HepG2 (cell line): ENCODE data around the gene ONECUT3. TPM values are rescaled to one million over a fixed set of nuclear protein-coding genes. Genes with fewer than 3 reads are reported as not detected.

Experiments used
- ARID4A ChIP-seq: sonication (generic); formaldehyde crosslinking; IDR thresholded peaks from 2 replicates; pipeline ENCODE4 v1.5.0; 2020; ENCODE audit warnings: mild to moderate bottlenecking, missing genetic modification reagents, borderline replicate concordance
- ATF6 ChIP-seq: sonication (generic); formaldehyde crosslinking; conservative IDR thresholded peaks from 2 replicates; pipeline ENCODE4 v1.4.0; 2020; ENCODE audit warnings: missing genetic modification reagents
- CHD2 ChIP-seq: IDR thresholded peaks from 2 replicates; pipeline ENCODE4 v1.6.1; 2011; ENCODE audit warnings: low read depth, low read length, improper control_type of control experiment
- GMEB1 ChIP-seq: sonication (generic); formaldehyde crosslinking; IDR thresholded peaks from 2 replicates; pipeline ENCODE4 v1.5.1; 2020; ENCODE audit warnings: missing genetic modification reagents, mild to moderate bottlenecking, borderline replicate concordance
- KDM5A ChIP-seq: fragments of 200-600 bp; sonication (generic); IDR thresholded peaks from 2 replicates; pipeline ENCODE4 v1.7.0; 2018; ENCODE audit warnings: antibody characterized with exemption, mild to moderate bottlenecking, low read length, borderline replicate concordance
- NBN ChIP-seq: fragments of 450-650 bp; conservative IDR thresholded peaks from 2 replicates; pipeline ENCODE4 v1.6.1; 2017
- NFIC ChIP-seq: IDR thresholded peaks from 2 replicates; pipeline ENCODE4 v1.6.1; 2012; ENCODE audit warnings: mild to moderate bottlenecking, low read length, inconsistent platforms
- PATZ1 ChIP-seq: sonication (generic); formaldehyde crosslinking; IDR thresholded peaks from 2 replicates; pipeline ENCODE4 v1.4.0; 2020; ENCODE audit warnings: missing genetic modification reagents
- RBM22 ChIP-seq: fragments of 200-400 bp; formaldehyde crosslinking; optimal IDR thresholded peaks from 2 replicates; pipeline ENCODE3; 2017; ENCODE audit warnings: mild to moderate bottlenecking, low read length, moderate library complexity
- RFX3 ChIP-seq: IDR thresholded peaks from 2 replicates; pipeline ENCODE4 v1.6.1; 2016; ENCODE audit warnings: missing biosample characterization, missing genetic modification reagents
- SOX6 ChIP-seq, 2 experiments: fragments of 450-650 bp in 1 of 2; sonication (generic) in 1 of 2; formaldehyde crosslinking in 1 of 2; IDR thresholded peaks; 2 replicates each; pipeline versions ENCODE4 v1.4.0 to v1.6.1; 2017 to 2020; ENCODE audit warnings: antibody characterized with exemption in 1 of 2, mild to moderate bottlenecking in 1 of 2, missing genetic modification reagents in 1 of 2
- TFAP4 ChIP-seq: sonication (generic); IDR thresholded peaks from 2 replicates; pipeline ENCODE4 v1.6.1; 2016; ENCODE audit warnings: low read depth, borderline replicate concordance
- ZBTB33 ChIP-seq: sonication (generic); formaldehyde crosslinking; IDR thresholded peaks from 2 replicates; pipeline ENCODE4 v1.4.0; 2020; ENCODE audit warnings: missing genetic modification reagents
- polyA plus RNA-seq, 8 experiments: library from polyadenylated mRNA; depleted of rRNA in 3 of 8; stranded (reverse) in 7 of 8; unstranded in 1 of 8; fragments of >200 nt; fragmentation: Illumina TruSeq in 4 of 8; extraction: Trizol in 4 of 8; gene quantifications; 2 replicates each; pipeline versions ENCODE4 v1.2.1 to v1.2.3, GENCODE V29; 2011 to 2016; ENCODE audit warnings: low read depth in 4 of 8, missing spikeins in 1 of 8, mixed read lengths in 1 of 8; ENCODE audit not compliant: insufficient read depth in 1 of 8
- total RNA-seq, 5 experiments: library from RNA; depleted of rRNA; stranded (reverse); fragments of >200 nt; fragmentation: Illumina TruSeq; extraction: Trizol; gene quantifications; 2 replicates each; pipeline ENCODE4 v1.2.3, GENCODE V29; 2016; ENCODE audit warnings: low read depth in 1 of 5

Gene ONECUT3
- total and polyA plus RNA-seq, 2 of the 13 experiments (the other 11 are each of a cell fraction or from before 2014, with no cell fraction given): under 0.01 TPM; not detected in 1

- TF ChIP-seq RFX3 (CRISPR knock-in tag) (no peak), PATZ1 (CRISPR knock-in tag) (peak; percentile 83; the same call in 1 of the 2 replicates), SOX6 (IDR thresholded peaks at IDR 0.05) (no peak), SOX6 (CRISPR knock-in tag; IDR thresholded peaks at IDR 0.05) (0 out of 2 replicates have a peak, but pooled peaks have one; percentile 9), GMEB1 (no peak), TFAP4 (peak; percentile 90), NBN (no peak), NFIC (no peak), ZBTB33 (CRISPR knock-in tag) (peak; percentile 71; the same call in 1 of the 2 replicates), RBM22 (no peak), KDM5A (no peak), ATF6 (CRISPR knock-in tag) (no peak), CHD2 (no peak), ARID4A (peak; percentile 52; the same call in 1 of the 2 replicates)
Measured at GRCh38 chr19:1725100-1726064, 27.9 kb upstream of the ONECUT3 start (continued).
